HG02870 (cell line): ENCODE data around the gene PTTG1.
A peak's percentile ranks its signal among the peaks of the same experiment; 100 is the strongest.

Experiments used
- ATAC-seq: cut with Tn5 transposase; IDR thresholded peaks from one replicate; pipeline ENCODE4 v1.9.1; 2021; ENCODE audit warnings: mild to moderate bottlenecking, moderate library complexity; ENCODE audit not compliant: unreplicated experiment

The PTTG1 gene

GRCh38 chr5:160421625-160422258, at the start of gene PTTG1:
PTTG1 (plus strand) TSS chr5:160421855; CDS start chr5:160422313, 458 bp downstream.
- ATAC-seq: peak; percentile 65

- ATAC-seq: no peak
Measured at GRCh38 chr5:160375166-160375565, 46.5 kb upstream of the PTTG1 start.

GRCh38 chr5:160375701-160376100, 46.0 kb upstream of the PTTG1 start:
- ATAC-seq: no peak

- ATAC-seq: no peak
Measured at GRCh38 chr5:160376416-160376815, 45.2 kb upstream of the PTTG1 start.

GRCh38 chr5:160377651-160378050, 44.0 kb upstream of the PTTG1 start:
- ATAC-seq: no peak

GRCh38 chr5:160378330-160378729, 43.3 kb upstream of the PTTG1 start:
- no peak for ATAC-seq

- no peak for ATAC-seq
Measured at GRCh38 chr5:160379511-160379910, 42.1 kb upstream of the PTTG1 start.

GRCh38 chr5:160380041-160380440, 41.6 kb upstream of the PTTG1 start:
- no peak for ATAC-seq

GRCh38 chr5:160382346-160382745, 39.3 kb upstream of the PTTG1 start:
- ATAC-seq: no peak

- no peak for ATAC-seq
Measured at GRCh38 chr5:160384681-160385080, 37.0 kb upstream of the PTTG1 start.

- no peak for ATAC-seq
Measured at GRCh38 chr5:160385496-160385895, 36.2 kb upstream of the PTTG1 start.

- no peak for ATAC-seq
Measured at GRCh38 chr5:160387445-160387844, 34.2 kb upstream of the PTTG1 start.

GRCh38 chr5:160390787-160391696, 30.6 kb upstream of the PTTG1 start:
- no peak for ATAC-seq

GRCh38 chr5:160395111-160395510, 26.5 kb upstream of the PTTG1 start:
- no peak for ATAC-seq

- no peak for ATAC-seq
Measured at GRCh38 chr5:160397492-160397891, 24.2 kb upstream of the PTTG1 start.

- no peak for ATAC-seq
Measured at GRCh38 chr5:160398806-160399205, 22.8 kb upstream of the PTTG1 start.

GRCh38 chr5:160399402-160400353, 22.0 kb upstream of the PTTG1 start, which contains the start of gene FAM200C:
FAM200C (minus strand) TSS chr5:160400054; CDS start chr5:160395490, 4,564 bp downstream.
- peak; percentile 79 for ATAC-seq

- peak; percentile 58 for ATAC-seq
Measured at GRCh38 chr5:160418561-160419457, 2.8 kb upstream of the PTTG1 start, which contains the start of gene SLU7. SLU7 (minus strand) TSS chr5:160419081; CDS start chr5:160415294, 3,787 bp downstream.

GRCh38 chr5:160419458-160420330, 2.0 kb upstream of the PTTG1 start:
- no peak for ATAC-seq
